Head of caudate nucleus (tissue), 42 donors: Measurements from ENCODE around the gene TMTC4.

Experiments
- DNase-seq, 42 donors: peaks; one replicate each; pipeline versions ENCODE4 v3.0.0 to v3.0.0-alpha.2; 2020 to 2021; ENCODE audit warnings: mixed read lengths in 7 of 42
- intact Hi-C: fragments of 100-400 bp; cut with DNase I; formaldehyde crosslinking; loops from one replicate; pipeline ENCODE4 v1.15.0; 2022

Gene TMTC4

DNA sequence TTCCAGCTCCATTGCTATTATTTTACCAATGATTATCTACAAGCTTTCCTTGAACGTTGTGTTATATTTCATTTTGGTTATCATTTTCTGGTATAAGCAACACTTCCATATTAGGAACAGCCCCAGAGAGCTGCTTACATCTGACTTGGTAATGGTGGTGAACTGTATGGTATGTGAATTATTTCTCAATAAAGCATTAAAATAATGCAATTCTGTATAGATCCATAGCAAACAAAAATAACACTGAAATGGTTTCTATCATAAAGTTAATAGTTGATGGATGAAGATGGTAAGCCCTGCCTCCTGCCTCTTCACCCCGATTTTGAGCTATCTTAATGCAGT lies 113.5 kb downstream of the TMTC4 start:
- intact Hi-C loops: no loop called here

DNA sequence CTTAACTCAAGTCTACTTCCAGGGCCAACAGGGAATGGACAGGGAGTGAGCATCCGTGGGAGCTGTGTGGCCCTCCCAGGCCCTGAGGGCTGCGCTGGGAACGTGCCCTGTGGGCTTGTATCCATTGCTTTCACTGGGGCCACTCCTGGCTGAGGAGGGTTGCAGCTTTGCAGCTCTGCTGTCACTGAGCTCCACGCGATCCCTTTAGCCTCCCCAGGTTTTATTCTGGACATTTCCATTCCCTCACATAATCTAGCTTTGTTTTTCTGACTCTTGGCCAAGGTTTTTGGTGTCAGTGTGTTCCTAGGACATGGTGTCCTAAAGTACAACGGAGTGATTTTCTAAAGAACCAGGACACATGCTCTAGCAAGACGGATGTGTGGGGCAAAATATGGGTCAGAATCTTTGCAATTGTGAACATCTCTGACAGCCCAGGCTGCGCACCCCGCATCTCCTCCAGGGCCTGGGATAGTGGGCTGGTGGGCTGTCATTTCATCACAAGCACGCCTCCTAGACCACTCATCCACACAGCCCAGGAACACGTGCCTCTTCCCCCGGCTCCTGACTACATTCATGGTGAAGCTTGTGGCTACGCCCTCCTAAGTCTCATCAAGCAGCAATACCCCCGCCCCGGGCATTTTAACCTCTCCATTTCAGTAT lies 114.0 kb downstream of the TMTC4 start:
- peak in 28 of 42 donors; percentile 14 to 70 (median 36) for DNase-seq
- intact Hi-C loops: no loop called here

More for the DNA sequence above, 113.5 kb downstream of the TMTC4 start:
- DNase-seq: no peak

DNA sequence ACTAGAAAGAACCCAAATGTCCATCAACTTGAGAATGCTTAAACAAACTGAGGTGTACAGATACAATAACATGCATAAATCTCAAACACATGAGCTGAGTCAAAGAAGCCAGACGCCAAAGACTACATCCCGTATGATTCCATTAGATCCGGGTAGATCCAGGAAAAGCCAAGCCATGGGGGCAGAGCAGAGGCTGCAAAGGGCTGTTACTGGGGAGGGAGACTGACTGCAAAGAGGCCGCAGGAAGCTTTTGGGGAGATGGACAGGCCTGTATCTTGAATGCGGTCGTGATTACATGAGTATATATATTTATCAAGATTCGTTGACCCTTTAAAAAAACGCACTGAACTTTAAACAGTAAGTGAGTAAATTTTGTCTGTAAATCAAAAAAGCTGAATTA lies 114.7 kb downstream of the TMTC4 start:
- intact Hi-C loops: no loop called here
- DNase-seq: no peak
